Gastroesophageal sphincter (tissue), 3 donors: ENCODE measurements around the gene WTIP.

Source experiments
- EP300 ChIP-seq: sonication (generic); formaldehyde crosslinking; IDR thresholded peaks from one replicate; pipeline ENCODE4 v1.6.1; 2017; ENCODE audit warnings: antibody characterized with exemption, mild to moderate bottlenecking
- POLR2A ChIP-seq, 2 donors: fragments of 450-650 bp; IDR thresholded peaks; one replicate each; pipeline ENCODE4 v1.6.1; 2017; ENCODE audit warnings: antibody characterized with exemption in 2 of 2, mild to moderate bottlenecking in 2 of 2, moderate library complexity in 1 of 2
- POLR2AphosphoS5 ChIP-seq: sonication (generic); formaldehyde crosslinking; IDR thresholded peaks from one replicate; pipeline ENCODE4 v1.6.1; 2017; ENCODE audit warnings: antibody characterized with exemption
- TF ChIP-seq, protein P1 (sequence below), 4 experiments: fragments of 200-600 bp in 2 of 4; fragments of 450-650 bp in 2 of 4; sonication (generic) in 1 of 4; IDR thresholded peaks; one replicate each; pipeline ENCODE4 v1.5.1; 2017 to 2019; ENCODE audit warnings: antibody characterized with exemption in 4 of 4, mild to moderate bottlenecking in 2 of 4, moderate library complexity in 2 of 4

DNA sequence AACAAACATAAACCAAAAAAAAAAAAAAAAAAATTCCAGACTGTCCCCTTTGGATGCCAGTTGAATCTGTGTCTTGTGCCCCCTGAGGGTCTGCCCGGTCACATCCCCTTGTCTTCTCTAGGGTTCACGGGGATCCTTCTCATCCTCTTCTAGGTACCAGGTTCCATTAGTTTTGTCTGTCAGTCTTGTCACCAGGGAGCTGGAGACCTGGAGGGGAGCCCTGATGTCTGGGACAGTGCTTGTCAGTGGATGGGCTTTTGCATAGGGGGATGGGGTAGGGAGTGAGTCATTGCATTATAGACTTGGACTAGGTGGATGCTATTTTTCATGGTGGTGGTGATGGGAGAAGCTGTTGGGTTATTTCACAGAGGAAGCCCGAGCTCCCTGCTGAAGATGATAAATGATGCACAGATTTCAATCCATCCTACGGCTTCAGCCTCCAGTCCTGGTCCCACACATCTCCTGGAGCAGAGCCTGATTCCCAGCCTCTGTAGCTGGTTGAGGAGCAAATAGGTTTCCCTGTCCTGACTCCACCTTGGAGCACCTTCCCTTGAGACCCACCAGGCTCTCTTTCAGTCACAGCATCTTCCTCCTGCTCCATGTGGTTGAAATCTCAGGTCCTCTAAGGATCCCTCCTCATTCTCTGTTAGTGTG is 26.0 kb downstream of the WTIP start:
- TF ChIP-seq POLR2AphosphoS5 (no peak), POLR2A (IDR thresholded peaks at IDR 0.05) (no peak), EP300 (no peak)
- TF ChIP-seq, protein P1, sequence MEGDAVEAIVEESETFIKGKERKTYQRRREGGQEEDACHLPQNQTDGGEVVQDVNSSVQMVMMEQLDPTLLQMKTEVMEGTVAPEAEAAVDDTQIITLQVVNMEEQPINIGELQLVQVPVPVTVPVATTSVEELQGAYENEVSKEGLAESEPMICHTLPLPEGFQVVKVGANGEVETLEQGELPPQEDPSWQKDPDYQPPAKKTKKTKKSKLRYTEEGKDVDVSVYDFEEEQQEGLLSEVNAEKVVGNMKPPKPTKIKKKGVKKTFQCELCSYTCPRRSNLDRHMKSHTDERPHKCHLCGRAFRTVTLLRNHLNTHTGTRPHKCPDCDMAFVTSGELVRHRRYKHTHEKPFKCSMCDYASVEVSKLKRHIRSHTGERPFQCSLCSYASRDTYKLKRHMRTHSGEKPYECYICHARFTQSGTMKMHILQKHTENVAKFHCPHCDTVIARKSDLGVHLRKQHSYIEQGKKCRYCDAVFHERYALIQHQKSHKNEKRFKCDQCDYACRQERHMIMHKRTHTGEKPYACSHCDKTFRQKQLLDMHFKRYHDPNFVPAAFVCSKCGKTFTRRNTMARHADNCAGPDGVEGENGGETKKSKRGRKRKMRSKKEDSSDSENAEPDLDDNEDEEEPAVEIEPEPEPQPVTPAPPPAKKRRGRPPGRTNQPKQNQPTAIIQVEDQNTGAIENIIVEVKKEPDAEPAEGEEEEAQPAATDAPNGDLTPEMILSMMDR (IDR thresholded peaks at IDR 0.05) = no peak
